ENCODE data around the gene STAMBPL1.
"Not testable (repeated sequence)": the region's sequence is repeated elsewhere in the genome, so short reads cannot be mapped to it uniquely, and the experiment has no call there.

Gene STAMBPL1

DNA sequence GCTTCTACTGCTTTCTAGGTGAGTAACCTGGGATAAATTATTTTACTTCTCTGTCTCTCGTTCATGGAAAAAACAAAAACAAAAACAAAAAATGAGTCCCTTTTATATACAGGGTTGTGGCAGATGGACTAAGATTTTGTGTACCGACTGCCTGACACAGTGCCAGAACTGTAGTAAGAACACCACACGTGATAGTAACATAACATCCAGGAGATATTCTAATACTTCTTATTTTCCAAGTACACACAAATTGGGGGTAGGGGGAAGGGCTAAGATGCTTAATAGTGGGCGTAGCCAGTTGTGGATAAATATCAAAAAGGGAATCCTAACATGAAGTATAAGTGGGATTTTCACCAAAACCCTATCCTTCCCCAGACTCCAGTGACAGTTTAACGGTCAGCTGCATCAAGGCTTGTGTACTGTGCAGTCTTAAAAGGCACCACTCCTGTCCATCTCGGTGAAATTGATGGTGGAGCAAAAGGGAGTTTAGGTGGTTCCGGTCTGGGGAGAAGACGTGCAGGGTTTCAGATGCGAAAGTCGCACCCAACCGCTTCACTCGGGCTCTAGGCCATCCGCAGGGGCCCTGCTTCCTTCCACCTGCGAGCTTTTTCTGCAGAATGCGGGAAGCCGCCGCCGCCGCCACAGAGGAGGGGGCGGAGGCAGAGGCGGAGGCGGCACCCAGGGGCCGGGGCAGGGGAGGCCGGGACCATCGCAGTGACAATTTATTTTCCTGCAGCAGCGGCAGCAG is at the start of gene STAMBPL1:
STAMBPL1 (plus strand) TSS at position 712 of the 748 bp plus-strand sequence. CDS start 21,464 bp downstream, outside the sequence.
- DNase-seq (ENCODE audit: low read depth): peak; percentile 74

DNA sequence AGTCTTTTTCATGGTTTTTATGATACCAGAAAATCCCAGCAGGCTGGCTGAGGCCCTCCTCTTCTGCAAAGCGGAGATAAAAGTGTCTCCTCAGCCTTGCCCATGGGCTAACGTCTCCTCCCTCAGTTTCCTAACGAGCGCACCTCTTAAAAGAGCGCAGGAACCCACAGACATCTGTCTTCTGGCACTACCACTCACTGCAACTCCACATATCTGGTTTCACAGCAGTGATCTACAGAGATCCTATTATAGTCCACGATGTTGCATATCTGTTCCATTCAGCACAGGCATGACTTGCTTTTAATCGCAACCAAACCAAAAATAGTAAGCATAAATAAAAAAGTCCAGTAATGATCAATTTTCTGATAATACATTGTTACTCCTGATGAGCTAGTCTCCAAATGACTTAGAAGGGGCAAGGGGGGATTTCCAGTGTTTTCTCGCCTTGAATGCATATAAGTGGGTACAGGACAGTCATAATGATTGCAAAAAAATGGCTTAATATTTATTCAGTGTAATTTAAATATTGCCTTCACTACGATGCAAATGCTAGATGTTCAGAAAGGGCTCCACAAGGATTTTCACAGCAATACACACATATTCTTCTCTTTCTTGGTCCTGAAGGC is 49.3 kb upstream of the STAMBPL1 start:
- no peak for DNase-seq (ENCODE audit: low read depth)

DNA sequence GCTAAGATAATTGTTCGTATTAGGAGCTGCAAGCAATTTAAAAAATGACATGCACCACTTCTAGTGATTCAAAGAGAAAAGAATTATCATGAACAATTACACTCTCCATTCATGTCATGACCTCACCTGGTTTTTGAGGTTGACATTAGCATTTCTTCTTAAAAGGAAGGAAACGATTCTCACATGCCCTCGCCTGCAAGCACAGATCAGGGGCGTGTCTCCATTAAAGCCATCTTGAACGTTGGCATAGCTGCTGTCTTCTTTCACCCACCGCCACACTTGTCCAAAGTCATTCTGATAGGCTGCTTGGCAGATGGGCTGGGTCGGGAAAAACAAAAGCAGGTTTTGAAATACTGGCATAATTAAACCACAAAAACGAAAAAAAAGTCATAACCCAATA is 48.3 kb upstream of the STAMBPL1 start:
- peak; percentile 29 for DNase-seq (ENCODE audit: low read depth)

DNA sequence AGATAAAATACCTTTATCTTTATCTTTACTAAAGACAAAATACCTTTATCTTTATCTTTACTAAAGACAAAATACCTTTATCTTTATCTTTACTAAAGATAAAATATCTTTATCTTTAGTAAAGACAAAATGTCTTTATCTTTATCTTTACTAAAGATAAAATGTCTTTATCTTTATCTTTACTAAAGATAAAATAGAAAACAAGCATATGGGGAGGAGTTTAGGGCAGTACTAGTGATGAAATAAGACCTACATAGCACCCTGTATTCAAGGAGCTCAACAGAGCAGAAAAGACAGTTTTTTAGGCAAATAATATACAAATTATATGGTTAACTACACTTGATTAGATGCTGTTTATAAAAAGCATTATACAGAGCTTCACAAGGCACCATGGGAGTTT is 47.7 kb upstream of the STAMBPL1 start:
- no peak for DNase-seq (ENCODE audit: low read depth)

DNA sequence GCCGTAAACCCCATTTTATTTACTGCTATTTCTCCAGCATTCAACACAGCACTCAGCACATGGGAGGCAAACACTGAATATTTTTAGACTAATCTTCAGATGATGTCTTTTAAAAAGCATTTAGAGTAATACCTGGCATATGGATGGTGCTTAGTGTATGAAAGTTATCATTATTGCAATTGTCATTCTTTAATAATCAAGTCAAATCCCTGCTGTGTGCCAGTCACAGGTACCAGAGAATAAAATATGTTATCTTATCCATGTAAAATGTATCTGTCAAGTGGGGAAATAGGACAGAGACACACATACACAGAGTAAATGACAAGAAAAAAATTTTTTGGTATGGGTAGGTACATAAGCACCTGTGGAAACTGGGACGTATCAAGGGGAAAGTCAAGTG is 46.9 kb upstream of the STAMBPL1 start:
- DNase-seq (ENCODE audit: low read depth): no peak

DNA sequence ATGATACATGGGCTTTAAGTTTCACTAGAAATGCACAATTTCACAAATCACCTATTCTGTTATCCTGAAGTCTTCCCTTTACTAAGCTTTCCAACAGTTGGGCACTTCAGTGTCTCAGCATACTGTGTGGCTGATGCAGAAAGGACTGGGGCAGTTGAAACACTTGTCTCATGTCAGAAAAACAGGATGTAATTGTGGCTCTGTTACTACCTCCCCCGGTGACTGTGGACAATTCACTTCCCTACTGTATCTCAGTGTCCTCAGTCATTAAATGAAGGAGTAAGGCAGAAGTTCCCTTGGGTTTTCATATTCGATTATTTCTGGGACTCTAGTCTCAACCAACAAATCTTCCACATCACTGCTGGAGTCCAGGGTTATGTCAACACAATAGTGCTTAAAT is 46.3 kb upstream of the STAMBPL1 start:
- no peak for DNase-seq (ENCODE audit: low read depth)

DNA sequence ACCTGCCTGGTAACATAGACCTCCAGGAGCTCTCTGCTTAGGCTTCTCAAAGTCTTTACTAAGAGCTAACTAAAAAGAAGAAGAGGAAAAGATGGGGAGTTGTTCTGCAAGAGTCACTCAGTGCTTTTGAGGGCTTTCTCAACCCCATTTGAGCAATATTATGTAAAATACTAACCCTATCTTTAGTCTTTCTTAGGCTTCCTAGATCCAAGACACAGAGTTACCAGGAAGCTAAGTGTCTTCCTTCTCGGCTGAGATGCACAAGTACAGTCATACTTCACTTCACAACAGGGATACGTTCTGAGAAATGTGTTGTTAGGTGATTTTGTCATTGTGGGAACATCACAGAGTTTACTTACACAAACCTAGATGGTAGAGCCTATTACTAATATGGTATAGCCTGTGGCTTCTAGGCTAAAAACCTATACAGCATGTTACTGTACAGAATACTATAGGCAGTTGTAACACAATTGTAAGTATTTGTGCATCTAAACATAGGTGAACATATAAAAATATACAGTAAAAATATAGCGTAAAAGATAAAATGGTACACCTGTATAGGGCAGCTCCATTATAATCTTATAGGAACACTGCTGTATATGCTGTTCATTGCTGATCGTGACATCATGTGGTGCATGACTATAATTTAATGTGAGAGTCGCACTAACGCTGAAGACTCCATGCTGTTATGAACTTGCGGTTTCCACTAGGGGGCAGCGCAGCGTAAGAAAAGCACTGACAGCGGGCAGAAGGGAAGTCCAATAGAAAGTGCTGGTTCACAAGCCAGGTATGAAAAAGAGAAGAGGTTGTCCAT is 44.7 kb upstream of the STAMBPL1 start:
- DNase-seq (ENCODE audit: low read depth): peak; percentile 76

DNA sequence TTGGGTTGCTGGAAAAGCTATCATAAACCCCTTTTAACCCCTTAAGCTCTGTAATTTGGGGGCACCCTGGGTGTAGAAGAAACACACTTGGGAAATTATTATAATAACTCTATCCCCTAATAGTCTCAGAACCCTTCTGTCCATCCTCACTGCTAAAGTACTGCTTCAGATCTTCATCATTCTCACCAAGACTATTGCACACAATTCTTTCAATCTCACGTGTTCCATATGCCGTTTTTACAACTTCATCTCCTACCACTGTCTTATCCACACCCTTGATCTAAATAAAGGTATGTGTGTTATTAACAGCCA is 44.2 kb upstream of the STAMBPL1 start:
- no peak for DNase-seq (ENCODE audit: low read depth)

DNA sequence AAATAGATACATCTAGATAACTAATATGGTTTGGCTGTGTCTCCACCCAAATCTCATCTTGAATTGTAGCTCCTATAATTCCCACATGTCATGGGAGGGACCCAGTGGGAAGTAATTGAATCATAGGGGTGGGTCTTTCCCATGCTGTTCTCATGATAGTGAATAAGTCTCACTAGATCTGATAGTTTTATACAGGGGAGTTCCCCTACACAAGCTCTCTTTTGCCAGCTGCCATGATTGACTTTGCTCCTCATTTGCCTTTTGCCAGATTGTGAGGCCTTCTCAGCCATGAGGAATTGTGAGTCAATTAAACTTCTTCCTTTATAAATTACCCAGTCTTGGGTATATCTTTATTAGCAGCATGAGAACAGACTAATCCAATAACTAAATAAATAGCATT is 42.4 kb upstream of the STAMBPL1 start:
- DNase-seq (ENCODE audit: low read depth): not testable (repeated sequence)

DNA sequence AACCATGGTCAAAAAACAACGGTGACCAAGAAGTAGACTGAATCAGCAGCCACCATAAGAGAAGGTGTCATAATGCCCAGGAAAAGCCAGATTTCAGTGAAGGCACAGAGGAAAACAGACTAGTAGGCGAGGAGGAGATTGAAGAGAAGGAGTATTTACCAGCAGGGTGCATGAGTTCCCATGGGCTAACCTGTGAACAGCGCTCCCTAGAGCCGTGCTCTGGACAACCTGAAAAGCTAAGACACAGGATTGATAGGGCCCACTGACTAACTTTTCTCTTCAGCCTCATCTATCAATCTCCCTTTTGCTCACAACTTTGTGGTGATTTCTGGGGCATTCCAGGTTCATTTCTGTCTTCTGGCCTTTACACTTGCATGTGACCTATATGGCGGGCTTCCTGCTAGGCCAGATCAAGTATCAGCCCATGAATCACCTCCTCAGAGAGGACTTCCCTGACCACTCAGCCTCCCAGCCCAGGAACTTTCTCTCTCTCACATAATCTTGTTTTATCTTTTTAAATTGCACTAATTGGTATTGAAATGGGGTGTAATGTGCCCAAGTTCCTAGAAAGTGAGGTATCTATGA is 41.2 kb upstream of the STAMBPL1 start:
- DNase-seq (ENCODE audit: low read depth): no peak

DNA sequence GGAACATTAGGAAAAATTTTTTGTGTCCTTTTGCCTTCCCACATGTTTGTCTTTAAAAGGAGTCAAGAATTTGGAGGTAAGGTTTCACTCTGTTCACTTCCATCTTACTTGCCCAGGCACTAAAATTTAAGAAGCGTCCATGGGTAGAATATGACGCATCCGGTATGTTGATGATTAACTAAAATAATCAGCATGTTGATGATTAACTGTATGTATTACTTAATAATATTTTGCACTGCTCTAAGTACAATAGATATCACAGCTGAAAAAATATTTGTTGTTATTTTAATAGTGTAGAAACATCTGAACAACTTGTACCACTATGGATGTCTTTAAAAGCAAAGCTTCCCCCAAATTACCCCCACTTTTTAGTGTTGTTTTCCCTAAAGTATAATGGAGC is 39.9 kb upstream of the STAMBPL1 start:
- DNase-seq (ENCODE audit: low read depth): no peak

DNA sequence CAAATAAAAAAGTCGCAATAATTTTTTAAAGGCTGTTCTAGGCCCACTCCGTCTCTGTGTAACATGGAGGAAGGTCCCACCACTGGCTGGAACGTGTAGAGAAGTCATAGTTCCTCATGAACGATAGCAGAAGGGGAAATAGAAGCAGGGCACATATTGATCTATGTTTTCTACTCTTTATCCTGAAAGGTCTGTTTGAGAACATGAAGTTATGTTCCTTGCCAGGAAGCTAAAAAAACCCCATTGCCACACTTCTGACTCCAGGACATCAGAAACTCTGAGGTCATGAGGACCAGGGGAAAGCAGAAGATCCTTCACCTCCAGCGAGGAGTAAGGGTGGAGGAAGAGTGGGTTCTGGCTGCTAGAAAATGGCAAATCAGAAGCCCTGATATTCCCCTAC is 39.2 kb upstream of the STAMBPL1 start:
- DNase-seq (ENCODE audit: low read depth): no peak

DNA sequence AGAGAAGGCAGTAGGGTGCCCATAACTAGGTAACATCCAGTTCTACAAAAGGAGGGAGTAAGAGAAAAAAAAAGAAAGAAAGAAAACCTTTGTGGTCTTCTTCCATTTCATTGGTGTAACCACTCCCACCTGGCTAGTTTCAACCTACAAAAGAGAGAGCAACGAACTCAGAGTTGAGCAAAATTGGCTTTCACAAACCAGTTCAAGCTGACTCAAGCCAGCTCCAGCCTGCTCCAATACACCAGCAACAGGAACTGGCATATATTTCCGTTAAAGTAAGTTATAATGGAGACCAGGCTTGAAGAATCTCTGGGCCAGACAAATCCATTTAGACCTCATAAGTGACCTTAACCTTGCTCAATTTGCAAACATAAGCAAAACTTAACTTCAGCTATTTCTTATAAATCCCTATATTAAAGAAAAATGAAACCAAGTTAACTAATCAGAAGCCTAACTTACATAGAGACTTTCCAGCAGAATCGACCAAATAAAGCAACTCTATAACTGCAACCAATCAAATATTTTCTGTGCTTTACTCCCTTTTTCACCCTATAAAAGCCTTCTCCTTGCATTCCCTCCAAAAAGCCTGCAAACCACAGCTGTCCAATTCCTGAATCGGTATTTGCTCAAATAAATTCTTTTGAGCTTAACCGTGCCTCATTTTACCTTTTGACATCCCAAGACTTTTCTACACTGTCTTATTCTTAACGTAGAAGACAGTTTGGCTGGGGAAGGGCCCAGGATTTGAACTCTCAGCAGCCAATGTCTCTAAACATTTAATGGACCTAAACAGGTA is 38.5 kb upstream of the STAMBPL1 start:
- no peak for DNase-seq (ENCODE audit: low read depth)

DNA sequence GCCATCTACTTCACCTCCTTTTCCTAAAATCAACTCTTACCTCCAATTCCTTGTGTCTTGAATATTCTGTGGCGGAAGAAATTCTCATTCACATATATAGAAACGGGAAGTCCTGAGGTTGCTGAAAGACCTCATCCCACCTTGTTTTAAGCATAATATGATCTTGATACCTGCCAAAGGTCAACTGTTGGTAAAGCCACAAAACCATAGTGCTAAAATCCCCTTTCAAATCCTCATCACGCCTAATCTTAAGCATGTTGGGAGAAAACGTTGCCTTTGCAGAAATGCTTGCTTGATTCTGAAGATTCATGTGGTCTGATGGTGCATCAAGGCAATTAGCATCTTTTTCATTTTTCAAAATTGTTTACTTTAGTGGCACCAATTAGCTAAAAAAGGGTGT is 36.9 kb upstream of the STAMBPL1 start:
- DNase-seq (ENCODE audit: low read depth): no peak

DNA sequence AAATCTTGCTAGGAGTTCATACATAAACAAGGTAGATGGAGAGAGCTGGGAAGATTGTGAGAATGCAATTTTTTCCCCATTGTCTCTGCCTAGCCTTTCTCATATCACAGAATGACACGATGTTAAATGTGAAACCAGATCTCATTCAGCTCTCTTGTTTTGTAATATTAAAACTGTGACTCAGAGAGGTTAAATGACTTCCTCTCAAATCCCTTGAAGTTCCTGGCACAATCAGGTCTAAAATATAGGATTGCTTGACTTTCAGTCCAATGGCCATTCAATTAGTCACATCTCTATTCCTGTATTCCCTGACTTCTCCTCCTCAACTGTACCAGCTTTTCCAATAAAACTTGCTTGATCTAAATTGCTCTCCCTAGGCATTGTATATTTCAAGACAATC is 31.5 kb upstream of the STAMBPL1 start:
- DNase-seq (ENCODE audit: low read depth): no peak

DNA sequence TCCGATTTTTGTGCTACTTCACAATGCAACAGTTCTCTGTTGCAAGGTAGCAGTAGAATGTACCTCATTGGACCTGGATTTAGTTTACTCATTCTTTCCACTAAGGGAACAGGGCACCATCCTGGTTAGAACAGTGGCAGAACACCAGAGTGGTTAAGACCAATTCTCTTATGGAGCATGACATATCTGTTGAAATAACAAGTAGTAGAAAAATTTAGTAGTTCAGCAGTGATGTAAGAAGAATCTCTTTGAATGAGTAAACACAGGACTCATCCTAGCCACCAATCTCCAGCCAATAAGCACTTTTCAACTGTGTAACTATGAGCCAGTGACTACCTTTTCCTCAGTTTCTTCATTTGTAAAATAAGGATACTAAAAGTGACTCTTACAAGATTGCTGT is 30.8 kb upstream of the STAMBPL1 start:
- no peak for DNase-seq (ENCODE audit: low read depth)

DNA sequence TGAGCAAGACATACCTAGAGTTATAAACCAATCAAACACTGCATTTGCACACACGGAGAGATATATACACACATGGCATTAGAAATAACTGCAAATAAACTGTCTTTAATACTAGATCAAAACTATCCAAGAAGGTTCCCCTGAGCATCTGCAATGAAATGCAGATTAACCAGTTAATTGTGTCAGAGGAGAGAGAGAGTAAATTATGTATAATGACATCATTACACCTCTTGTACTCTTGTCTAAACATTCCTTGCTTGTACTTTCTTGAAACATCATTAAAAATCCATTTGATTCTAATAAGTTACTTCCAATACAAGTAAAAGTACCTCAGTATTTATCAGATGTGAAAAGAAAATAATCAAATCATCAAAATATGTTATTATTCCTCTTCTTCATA is 29.3 kb upstream of the STAMBPL1 start:
- no peak for DNase-seq (ENCODE audit: low read depth)

DNA sequence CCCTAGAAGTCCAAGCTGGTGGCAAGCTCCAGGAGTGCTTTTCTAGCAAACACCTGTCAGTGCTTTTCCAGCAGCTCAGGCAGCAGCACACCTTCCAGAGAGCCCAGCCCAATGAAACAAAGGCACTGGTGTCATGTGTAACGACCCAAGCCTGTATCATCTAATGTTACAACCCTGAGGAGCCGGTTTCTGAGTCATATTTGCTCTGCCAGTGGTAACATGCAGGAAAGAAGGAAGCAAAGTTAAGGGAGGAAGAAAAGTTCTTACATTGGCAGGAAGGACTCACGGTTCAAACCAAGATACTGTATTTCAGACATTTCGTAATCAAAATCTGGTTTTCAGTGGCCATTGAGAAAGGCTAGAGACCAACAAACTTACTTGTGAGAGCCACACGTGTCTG is 28.3 kb upstream of the STAMBPL1 start, which contains the start of gene ANKRD22:
ANKRD22 (minus strand) TSS at position 139 of the 400 bp plus-strand sequence. CDS start 237 bp downstream, outside the sequence.
- DNase-seq (ENCODE audit: low read depth): no peak

DNA sequence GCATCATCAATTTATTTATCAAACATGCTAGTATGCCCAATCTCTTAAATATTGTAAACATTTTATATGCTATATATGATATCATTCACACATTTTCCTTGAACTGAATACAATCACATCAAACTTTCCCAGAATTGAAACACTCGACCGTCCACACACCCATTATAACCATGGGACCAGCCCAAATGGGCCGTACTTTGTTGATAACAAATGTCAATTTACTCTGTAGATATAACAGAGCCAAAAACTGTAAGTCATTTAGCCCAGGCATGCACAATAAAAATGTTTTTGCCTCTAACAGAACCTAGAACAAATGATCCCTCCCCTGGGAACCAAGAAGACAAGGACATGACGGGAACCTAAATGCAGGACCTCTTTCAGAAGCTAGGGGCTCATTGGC is 27.7 kb upstream of the STAMBPL1 start:
- no peak for DNase-seq (ENCODE audit: low read depth)

DNA sequence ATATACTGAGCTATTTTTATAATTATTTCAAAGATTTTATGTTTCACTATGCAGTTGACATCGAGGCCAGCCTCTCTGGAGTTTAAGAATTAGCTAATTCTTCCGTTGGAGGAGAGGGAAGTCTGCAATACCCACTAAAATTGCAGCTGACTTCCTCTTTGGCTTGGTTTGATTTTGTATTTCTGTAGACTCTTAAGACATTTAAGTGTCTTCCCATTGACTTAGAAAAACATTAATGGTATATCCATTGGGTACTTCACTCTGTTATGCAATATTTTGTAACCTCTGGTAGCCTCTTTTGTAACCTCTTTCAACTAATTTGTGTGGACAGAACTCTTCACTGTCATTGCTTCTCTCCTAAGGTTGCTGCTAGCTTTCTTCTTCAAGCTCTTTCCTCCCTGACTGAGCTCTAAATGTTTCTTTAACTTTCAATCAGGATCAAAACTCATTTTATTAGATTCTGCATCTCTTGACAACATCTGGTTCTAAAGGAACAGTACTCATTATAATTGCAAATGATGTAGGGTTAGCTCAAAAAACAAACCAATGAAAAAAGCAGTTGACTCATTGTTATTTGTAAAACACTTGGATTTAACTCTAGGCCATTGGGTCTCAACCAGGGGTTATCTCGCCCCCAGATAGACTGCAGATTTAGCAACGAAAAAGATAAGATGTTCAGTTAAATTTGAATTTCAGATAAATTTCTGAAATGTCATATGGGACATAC is 26.7 kb upstream of the STAMBPL1 start:
- no peak for DNase-seq (ENCODE audit: low read depth)

DNA sequence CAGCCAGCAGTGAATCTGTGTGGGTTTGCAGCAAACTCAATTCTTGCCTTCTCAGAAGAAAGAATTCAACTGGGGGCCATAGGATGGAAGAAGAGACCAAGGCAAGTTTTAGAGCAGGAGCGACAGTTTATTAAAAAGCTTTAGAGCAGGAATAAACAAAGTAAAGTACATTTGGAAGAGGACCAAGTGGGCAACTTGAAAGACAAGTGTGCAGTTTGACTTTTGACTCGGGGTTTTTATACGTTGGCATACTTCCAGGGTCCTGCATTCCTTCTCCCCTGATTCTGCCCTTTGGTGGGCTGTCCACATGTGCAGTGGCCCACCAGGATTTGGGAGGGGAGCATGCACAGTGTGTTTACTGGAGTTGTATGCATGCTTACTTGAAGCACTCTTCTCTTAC is 25.4 kb upstream of the STAMBPL1 start:
- no peak for DNase-seq (ENCODE audit: low read depth)
